Gastrocnemius medialis (tissue), 4 donors: ENCODE data around the gene SV2B. TPM values are rescaled to one million over a fixed set of nuclear protein-coding genes. Genes with fewer than 3 reads are reported as not detected.

Experiments
- ATAC-seq, 2 donors: fragments of 150-250 bp; one replicate each; pipeline ENCODE4 v1.9.1; 2016
- DNase-seq, 2 donors: peaks; one replicate each; pipeline ENCODE4 v3.0.0-alpha.2; 2019
- H3K27ac ChIP-seq, 4 donors: fragments of 200-600 bp; sonication (generic); 1 replicate in 1 of 4; 2 replicates in 3 of 4; pipeline ENCODE4 v1.5.1; 2016 to 2018; ENCODE audit warnings: mild to moderate bottlenecking in 2 of 4, moderate library complexity in 1 of 4
- H3K27me3 ChIP-seq, 3 donors: fragments of 200-600 bp; sonication (generic) in 2 of 3; 1 replicate in 1 of 3; 2 replicates in 2 of 3; pipeline versions ENCODE4 v1.5.1 to v1.6.0; 2016 to 2019; ENCODE audit warnings: mild to moderate bottlenecking in 1 of 3, moderate library complexity in 1 of 3
- H3K36me3 ChIP-seq, 2 donors: fragments of 200-600 bp; sonication (generic) in 1 of 2; one replicate each; pipeline ENCODE4 v1.5.1; 2017 to 2018
- H3K4me1 ChIP-seq, 2 donors: fragments of 200-600 bp; sonication (generic) in 1 of 2; one replicate each; pipeline ENCODE4 v1.5.1; 2016 to 2017; ENCODE audit warnings: mild to moderate bottlenecking in 2 of 2
- H3K4me3 ChIP-seq, 4 donors: fragments of 200-600 bp; sonication (generic) in 3 of 4; 1 replicate in 1 of 4; 2 replicates in 3 of 4; pipeline ENCODE4 v1.5.1; 2016 to 2019; ENCODE audit warnings: mild to moderate bottlenecking in 2 of 4
- H3K9me3 ChIP-seq, 3 donors: fragments of 200-600 bp; sonication (generic) in 2 of 3; 1 replicate in 1 of 3; 2 replicates in 2 of 3; pipeline ENCODE4 v1.5.1; 2016 to 2019
- CTCF ChIP-seq, 5 experiments: fragments of 450-650 bp in 3 of 5; fragments of 200-600 bp in 2 of 5; sonication (generic) in 2 of 5; IDR thresholded peaks in 4 of 5; conservative IDR thresholded peaks in 1 of 5; 1 replicate in 4 of 5; 2 replicates in 1 of 5; pipeline ENCODE4 v1.5.1; 2016 to 2019; ENCODE audit warnings: antibody characterized with exemption in 5 of 5, mild to moderate bottlenecking in 3 of 5, moderate library complexity in 3 of 5
- POLR2A ChIP-seq, 2 donors: fragments of 450-650 bp; IDR thresholded peaks; one replicate each; pipeline ENCODE4 v1.6.1; 2017; ENCODE audit warnings: antibody characterized with exemption in 2 of 2, mild to moderate bottlenecking in 2 of 2, moderate library complexity in 2 of 2
- in situ Hi-C, 4 donors: fragments of 200-750 bp; cut with MboI; loops; one replicate each; pipeline versions ENCODE4 v1.15.0 to v1.8.0; 2017; ENCODE audit warnings: low sequenced_read_pairs in 4 of 4
- intact Hi-C: fragments of 100-400 bp; cut with DNase I; formaldehyde crosslinking; loops from one replicate; pipeline ENCODE4 v1.15.1; 2023; ENCODE audit warnings: low total_unique reads
- total RNA-seq, 4 donors: library from RNA; depleted of rRNA; stranded (reverse); fragments of >200 nt; gene quantifications; one replicate each; pipeline versions ENCODE4 v1.1.0 to v1.2.3, GENCODE V29; 2016

SV2B gene
- total RNA-seq, 4 donors from 2014 or later: 0.36 to 0.89 (median 0.67) TPM

- intact Hi-C loops (no loop called here), in situ Hi-C loops (no loop called here)
- H3K27ac ChIP-seq: no peak overlapping the region
- ATAC-seq (no peak), DNase-seq (no peak)
- H3K9me3 ChIP-seq: no peaks in the 10 kb centered on the region
- no peaks in the 10 kb centered on the region for H3K27me3 ChIP-seq
- no peaks in the 10 kb centered on the region for H3K4me1 ChIP-seq
- H3K36me3 ChIP-seq: no peaks in the 10 kb centered on the region
- TF ChIP-seq POLR2A (IDR thresholded peaks at IDR 0.05) (no peak), CTCF (IDR thresholded peaks at IDR 0.05 in 4 of 5, conservative IDR thresholded peaks at IDR 0.05 in 1 of 5) (no peak)
- no peak overlapping the region for H3K4me3 ChIP-seq
Observed at GRCh38 chr15:91243826-91244225, 143.8 kb downstream of the SV2B start.

- in situ Hi-C loops: no loop called here
- H3K4me1 ChIP-seq: no peaks in the 10 kb centered on the region
- no peak for TF ChIP-seq CTCF (IDR thresholded peaks at IDR 0.05 in 4 of 5, conservative IDR thresholded peaks at IDR 0.05 in 1 of 5)
- no peak for TF ChIP-seq POLR2A (IDR thresholded peaks at IDR 0.05)
- no peaks in the 10 kb centered on the region for H3K27me3 ChIP-seq
- no peak overlapping the region for H3K4me3 ChIP-seq
- H3K36me3 ChIP-seq: no peaks in the 10 kb centered on the region
- H3K9me3 ChIP-seq: no peaks in the 10 kb centered on the region
- no peak for ATAC-seq
- intact Hi-C loops: no loop called here
- no peak overlapping the region for H3K27ac ChIP-seq
- DNase-seq: no peak
Observed at GRCh38 chr15:91244919-91245318, 144.9 kb downstream of the SV2B start.

- ATAC-seq (no peak), DNase-seq (no peak)
- Histone ChIP-seq H3K36me3 (no peaks in the 10 kb centered on the region), H3K27me3 (no peaks in the 10 kb centered on the region), H3K27ac (no peak overlapping the region), H3K9me3 (no peaks in the 10 kb centered on the region), H3K4me1 (no peaks in the 10 kb centered on the region), H3K4me3 (no peak overlapping the region)
- in situ Hi-C loops (no loop called here), intact Hi-C loops (loop anchor here (1.0 kb wide), 1 partner anchor 24 kb away; no protein-coding TSS in a partner anchor)
- no peak for TF ChIP-seq CTCF (IDR thresholded peaks at IDR 0.05 in 4 of 5, conservative IDR thresholded peaks at IDR 0.05 in 1 of 5)
- TF ChIP-seq POLR2A (IDR thresholded peaks at IDR 0.05): no peak
Observed at GRCh38 chr15:91246998-91247397, 146.9 kb downstream of the SV2B start.

GRCh38 chr15:91249591-91249990, 149.5 kb downstream of the SV2B start:
- ATAC-seq: no peak
- H3K4me1 ChIP-seq: no peaks in the 10 kb centered on the region
- intact Hi-C loops (no loop called here), in situ Hi-C loops (no loop called here)
- H3K36me3 ChIP-seq: no peaks in the 10 kb centered on the region
- no peak overlapping the region for H3K27ac ChIP-seq
- TF ChIP-seq CTCF (IDR thresholded peaks at IDR 0.05 in 4 of 5, conservative IDR thresholded peaks at IDR 0.05 in 1 of 5): no peak
- TF ChIP-seq POLR2A (IDR thresholded peaks at IDR 0.05): no peak
- no peaks in the 10 kb centered on the region for H3K27me3 ChIP-seq
- DNase-seq: no peak
- H3K4me3 ChIP-seq: no peak overlapping the region
- H3K9me3 ChIP-seq: no peaks in the 10 kb centered on the region

GRCh38 chr15:91252322-91252721, 152.3 kb downstream of the SV2B start:
- no peak for TF ChIP-seq POLR2A (IDR thresholded peaks at IDR 0.05)
- no peak for TF ChIP-seq CTCF (IDR thresholded peaks at IDR 0.05 in 4 of 5, conservative IDR thresholded peaks at IDR 0.05 in 1 of 5)
- Histone ChIP-seq H3K9me3 (no peaks in the 10 kb centered on the region), H3K4me1 (no peaks in the 10 kb centered on the region), H3K36me3 (no peaks in the 10 kb centered on the region), H3K27ac (no peak overlapping the region), H3K4me3 (no peak overlapping the region), H3K27me3 (no peaks in the 10 kb centered on the region)
- ATAC-seq (no peak), DNase-seq (no peak)
- intact Hi-C loops: no loop called here
- in situ Hi-C loops: loop anchor here in 2 of 4 donors (25.0 kb wide), 1 partner anchor 290 kb away; the partner anchor contains the start of gene RCCD1 (in 2 of the 2)
